Glutamatergic neuron (in vitro differentiated cells): ENCODE results near the gene GSTK1. TPM values are rescaled to one million over a fixed set of nuclear protein-coding genes. Genes with fewer than 3 reads are reported as not detected.

ENCODE experiments used
- DNase-seq: peaks from one replicate; pipeline ENCODE4 v3.0.0; 2022
- H3K27ac Mint-ChIP-seq: one replicate; pipeline ENCODE4 v1.8.0; 2020; ENCODE audit warnings: mild to moderate bottlenecking, mixed read lengths, inconsistent platforms; ENCODE audit not compliant: unreplicated experiment
- H3K27me3 Mint-ChIP-seq: one replicate; pipeline ENCODE4 v1.8.0; 2020; ENCODE audit warnings: mild to moderate bottlenecking, moderate library complexity, mixed read lengths, inconsistent platforms; ENCODE audit not compliant: unreplicated experiment
- H3K36me3 Mint-ChIP-seq: one replicate; pipeline ENCODE4 v1.8.0; 2020; ENCODE audit warnings: mild to moderate bottlenecking, mixed read lengths, inconsistent platforms; ENCODE audit not compliant: unreplicated experiment
- H3K4me1 Mint-ChIP-seq: one replicate; pipeline ENCODE4 v1.8.0; 2020; ENCODE audit warnings: mild to moderate bottlenecking, low read depth, mixed read lengths, inconsistent platforms; ENCODE audit not compliant: unreplicated experiment
- H3K4me3 Mint-ChIP-seq: one replicate; pipeline ENCODE4 v1.8.0; 2020; ENCODE audit warnings: mild to moderate bottlenecking, mixed read lengths, inconsistent platforms; ENCODE audit not compliant: unreplicated experiment
- H3K9me3 Mint-ChIP-seq: one replicate; pipeline ENCODE4 v1.8.0; 2020; ENCODE audit warnings: mild to moderate bottlenecking, moderate library complexity, mixed read lengths, inconsistent platforms; ENCODE audit not compliant: unreplicated experiment
- CTCF ChIP-seq: fragments of 200-600 bp; sonication (generic); IDR thresholded peaks from one replicate; pipeline ENCODE4 v1.5.0; 2021; ENCODE audit not compliant: partially characterized antibody, unreplicated experiment
- total RNA-seq: library from RNA; stranded (reverse); fragmentation: NEBNext Ultra II Directional; extraction: Animal tissue kit (Norgen Biotek cat#: 25700); gene quantifications from one replicate; pipeline ENCODE4 v1.2.1, GENCODE V29; 2021; ENCODE audit not compliant: unreplicated experiment

The GSTK1 gene
- total RNA-seq, 1 donor from 2014 or later = 48.6 TPM

- no peak for DNase-seq
- H3K9me3 Mint-ChIP-seq = peaks cover 5% of the 10 kb centered on the region
- no peak overlapping the region for H3K4me3 Mint-ChIP-seq
- TF ChIP-seq CTCF = no peak
- H3K27me3 Mint-ChIP-seq = no peaks in the 10 kb centered on the region
- H3K36me3 Mint-ChIP-seq = peaks cover 21% of the 10 kb centered on the region
- peaks cover 1% of the 10 kb centered on the region for H3K4me1 Mint-ChIP-seq
- no peak overlapping the region for H3K27ac Mint-ChIP-seq
Observed at GRCh38 chr7:143238289-143238980, 24.8 kb upstream of the GSTK1 start.

DNA sequence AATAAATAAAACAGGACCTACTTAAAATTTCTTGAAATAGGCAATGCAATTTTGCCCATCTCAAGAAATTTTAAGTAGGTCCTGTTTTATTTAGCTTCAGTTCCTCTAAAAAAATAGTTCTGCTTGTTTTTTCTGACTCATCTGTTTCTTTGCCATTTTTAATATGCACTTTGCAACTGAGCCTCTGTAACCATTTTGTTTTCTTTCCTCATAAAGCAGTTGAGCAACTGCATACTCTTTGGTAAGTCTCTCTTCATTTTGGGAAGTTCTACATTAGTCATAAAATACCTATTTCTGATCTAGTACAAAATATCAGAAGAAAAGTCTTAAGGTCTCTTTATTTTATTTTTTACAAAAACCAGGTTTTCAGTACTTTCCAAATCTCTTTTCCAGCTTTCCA lies 23.4 kb upstream of the GSTK1 start:
- Mint-ChIP-seq H3K4me1 (peaks cover 8% of the 10 kb centered on the region), H3K27me3 (no peaks in the 10 kb centered on the region), H3K27ac (no peak overlapping the region), H3K36me3 (peaks cover 21% of the 10 kb centered on the region), H3K4me3 (no peak overlapping the region), H3K9me3 (peaks cover 5% of the 10 kb centered on the region)
- TF ChIP-seq CTCF = no peak
- no peak for DNase-seq

DNA sequence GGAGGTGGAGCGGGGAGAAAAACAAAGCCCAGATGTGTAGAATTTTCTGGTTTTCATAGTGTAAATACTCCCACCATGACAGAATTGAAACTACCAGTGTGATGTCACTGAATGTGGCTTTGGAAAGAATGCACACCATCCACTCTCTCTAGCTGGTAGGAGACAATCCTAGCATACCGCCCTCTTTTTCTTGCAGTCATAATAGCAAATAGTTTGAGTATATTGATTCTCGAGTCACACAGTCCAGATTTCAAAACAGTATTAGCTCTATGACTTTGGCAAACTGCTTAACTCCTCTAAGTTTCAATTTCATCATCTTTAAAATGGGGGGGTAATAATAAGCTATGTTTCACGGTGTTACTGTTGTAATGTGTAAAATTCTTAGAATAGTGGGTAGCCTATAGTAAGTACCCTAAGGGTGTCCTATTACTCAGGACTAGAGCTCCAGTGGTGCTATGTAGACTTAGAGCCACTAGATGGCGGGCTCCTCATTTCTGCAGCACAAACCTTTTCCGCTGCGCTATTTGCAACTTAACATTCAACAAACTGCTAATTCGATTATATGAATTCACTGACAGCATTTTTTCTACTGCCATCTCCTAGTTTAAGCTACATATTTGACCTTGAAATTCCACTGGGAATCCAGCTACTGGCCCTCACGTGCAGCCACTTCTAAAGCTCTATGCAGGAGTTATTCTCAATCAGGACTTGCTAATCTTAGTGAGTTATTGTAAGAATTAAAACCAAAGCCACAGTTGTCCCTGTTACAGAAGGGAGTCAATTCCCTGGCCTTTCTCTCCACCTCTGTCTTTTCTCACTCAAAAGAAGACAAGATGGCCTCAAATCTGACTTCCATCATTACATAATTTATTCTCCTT lies 22.7 kb upstream of the GSTK1 start:
- H3K27me3 Mint-ChIP-seq = no peaks in the 10 kb centered on the region
- TF ChIP-seq CTCF = peak; percentile 83

DNA sequence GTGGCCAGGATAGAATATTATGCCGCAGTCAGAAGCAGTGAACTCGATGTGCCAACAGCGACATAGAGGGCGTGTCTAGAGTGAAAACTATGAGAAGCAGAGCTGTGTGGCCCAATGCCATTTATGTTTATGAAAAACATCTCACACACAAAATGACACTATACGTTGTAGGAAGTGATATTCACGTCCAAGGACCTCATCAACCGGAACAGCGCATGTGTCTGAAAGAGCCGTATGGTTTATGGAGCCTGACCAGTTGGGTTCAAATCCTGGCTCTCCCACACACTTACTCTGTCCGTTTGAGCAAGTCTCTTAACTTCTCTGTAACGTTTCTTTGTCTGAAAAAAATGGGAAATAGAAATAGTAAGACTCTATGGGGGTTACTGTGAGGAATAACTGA lies 20.9 kb upstream of the GSTK1 start:
- no peak overlapping the region for H3K27ac Mint-ChIP-seq
- no peaks in the 10 kb centered on the region for H3K9me3 Mint-ChIP-seq
- peaks cover 2% of the 10 kb centered on the region for H3K36me3 Mint-ChIP-seq
- peaks cover 5% of the 10 kb centered on the region for H3K27me3 Mint-ChIP-seq
- peaks cover 8% of the 10 kb centered on the region for H3K4me1 Mint-ChIP-seq
- TF ChIP-seq CTCF = no peak
- DNase-seq = no peak
- no peak overlapping the region for H3K4me3 Mint-ChIP-seq

More for the DNA sequence above, 22.7 kb upstream of the GSTK1 start:
- peaks cover 5% of the 10 kb centered on the region for H3K9me3 Mint-ChIP-seq
- peaks cover 8% of the 10 kb centered on the region for H3K4me1 Mint-ChIP-seq
- H3K36me3 Mint-ChIP-seq = peaks cover 20% of the 10 kb centered on the region
- peak; percentile 69 for DNase-seq
- H3K27ac Mint-ChIP-seq = no peak overlapping the region
- no peak overlapping the region for H3K4me3 Mint-ChIP-seq

DNA sequence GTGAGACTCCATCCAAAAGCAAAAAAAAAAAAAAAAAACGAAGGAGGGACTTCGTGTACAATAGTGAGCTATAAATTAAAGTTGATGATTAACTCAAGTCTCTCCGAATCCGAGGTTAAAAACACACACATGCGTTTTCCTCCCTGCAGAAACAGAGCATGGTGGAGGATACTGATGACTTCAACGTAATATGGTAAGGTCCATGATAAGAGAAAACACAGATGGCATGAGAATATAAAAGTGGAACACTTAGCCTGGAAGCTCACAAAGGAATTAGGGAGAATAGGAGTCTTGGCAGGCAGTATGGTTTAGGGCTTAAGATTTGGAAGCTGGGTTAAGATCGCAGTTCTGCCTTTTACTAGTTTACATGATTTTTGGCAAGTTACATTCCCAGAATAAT lies 20.1 kb upstream of the GSTK1 start:
- Mint-ChIP-seq H3K27me3 (peaks cover 5% of the 10 kb centered on the region), H3K4me1 (peaks cover 8% of the 10 kb centered on the region), H3K4me3 (no peak overlapping the region), H3K9me3 (no peaks in the 10 kb centered on the region), H3K36me3 (no peaks in the 10 kb centered on the region), H3K27ac (no peak overlapping the region)
- no peak for TF ChIP-seq CTCF
- no peak for DNase-seq
